ENCODE measurements around the gene ADGRG3. TPM values are rescaled to one million over a fixed set of nuclear protein-coding genes. Genes with fewer than 3 reads are reported as not detected.
A peak's percentile ranks its signal among the peaks of the same experiment; 100 is the strongest.

ADGRG3 gene
- total and polyA plus RNA-seq, 9 of the 15 experiments (the other 6 are each of a cell fraction or from before 2014, with no cell fraction given): 0.09 to 0.52 (median 0.14) TPM; not detected in 3

GRCh38 chr16:57689762-57690558 is 21.9 kb downstream of the ADGRG3 start (continued):
- TF ChIP-seq, protein P1, sequence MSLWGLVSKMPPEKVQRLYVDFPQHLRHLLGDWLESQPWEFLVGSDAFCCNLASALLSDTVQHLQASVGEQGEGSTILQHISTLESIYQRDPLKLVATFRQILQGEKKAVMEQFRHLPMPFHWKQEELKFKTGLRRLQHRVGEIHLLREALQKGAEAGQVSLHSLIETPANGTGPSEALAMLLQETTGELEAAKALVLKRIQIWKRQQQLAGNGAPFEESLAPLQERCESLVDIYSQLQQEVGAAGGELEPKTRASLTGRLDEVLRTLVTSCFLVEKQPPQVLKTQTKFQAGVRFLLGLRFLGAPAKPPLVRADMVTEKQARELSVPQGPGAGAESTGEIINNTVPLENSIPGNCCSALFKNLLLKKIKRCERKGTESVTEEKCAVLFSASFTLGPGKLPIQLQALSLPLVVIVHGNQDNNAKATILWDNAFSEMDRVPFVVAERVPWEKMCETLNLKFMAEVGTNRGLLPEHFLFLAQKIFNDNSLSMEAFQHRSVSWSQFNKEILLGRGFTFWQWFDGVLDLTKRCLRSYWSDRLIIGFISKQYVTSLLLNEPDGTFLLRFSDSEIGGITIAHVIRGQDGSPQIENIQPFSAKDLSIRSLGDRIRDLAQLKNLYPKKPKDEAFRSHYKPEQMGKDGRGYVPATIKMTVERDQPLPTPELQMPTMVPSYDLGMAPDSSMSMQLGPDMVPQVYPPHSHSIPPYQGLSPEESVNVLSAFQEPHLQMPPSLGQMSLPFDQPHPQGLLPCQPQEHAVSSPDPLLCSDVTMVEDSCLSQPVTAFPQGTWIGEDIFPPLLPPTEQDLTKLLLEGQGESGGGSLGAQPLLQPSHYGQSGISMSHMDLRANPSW (CRISPR knock-in tag; IDR thresholded peaks at IDR 0.05): peak; percentile 68
- no peak for TF ChIP-seq ZC3H4 (CRISPR knock-in tag; IDR thresholded peaks at IDR 0.05; ENCODE audit: borderline replicate concordance)
- peak; percentile 98 for TF ChIP-seq PHB2 (IDR thresholded peaks at IDR 0.05; ENCODE audit: low read depth)
- TF ChIP-seq NUFIP1 (IDR thresholded peaks at IDR 0.05; ENCODE audit: partially characterized antibody): peak; percentile 71
- TF ChIP-seq ZNF124 (CRISPR knock-in tag; IDR thresholded peaks at IDR 0.05): no peak
- TF ChIP-seq SMAD3 (CRISPR knock-in tag; conservative IDR thresholded peaks at IDR 0.05): peak; percentile 93
- TF ChIP-seq MEF2D (tag; conservative IDR thresholded peaks at IDR 0.05; ENCODE audit: low read depth): peak; percentile 90
- TF ChIP-seq MTF1 (CRISPR knock-in tag; IDR thresholded peaks at IDR 0.05; ENCODE audit: borderline replicate concordance): no peak
- TF ChIP-seq SRSF3 (IDR thresholded peaks at IDR 0.05; ENCODE audit: insufficient read depth, low read length): no peak
- TF ChIP-seq RFX7 (CRISPR knock-in tag; IDR thresholded peaks at IDR 0.05): no peak
- TF ChIP-seq GATA2 (CRISPR knock-in tag; IDR thresholded peaks at IDR 0.05): peak; percentile 100
- TF ChIP-seq POLR3A (IDR thresholded peaks at IDR 0.05; ENCODE audit: borderline replicate concordance, extremely low read depth, insufficient read depth, insufficient read length): no peak
- no peak for TF ChIP-seq ASH1L (IDR thresholded peaks at IDR 0.05; ENCODE audit: borderline replicate concordance, low read depth, partially characterized antibody)
- no peak for TF ChIP-seq ZNF23 (CRISPR knock-in tag; IDR thresholded peaks at IDR 0.05)
- peak; percentile 84 for TF ChIP-seq MEF2A (IDR thresholded peaks at IDR 0.05; ENCODE audit: control insufficient read depth, low read depth, low read length)
- TF ChIP-seq, protein P2, sequence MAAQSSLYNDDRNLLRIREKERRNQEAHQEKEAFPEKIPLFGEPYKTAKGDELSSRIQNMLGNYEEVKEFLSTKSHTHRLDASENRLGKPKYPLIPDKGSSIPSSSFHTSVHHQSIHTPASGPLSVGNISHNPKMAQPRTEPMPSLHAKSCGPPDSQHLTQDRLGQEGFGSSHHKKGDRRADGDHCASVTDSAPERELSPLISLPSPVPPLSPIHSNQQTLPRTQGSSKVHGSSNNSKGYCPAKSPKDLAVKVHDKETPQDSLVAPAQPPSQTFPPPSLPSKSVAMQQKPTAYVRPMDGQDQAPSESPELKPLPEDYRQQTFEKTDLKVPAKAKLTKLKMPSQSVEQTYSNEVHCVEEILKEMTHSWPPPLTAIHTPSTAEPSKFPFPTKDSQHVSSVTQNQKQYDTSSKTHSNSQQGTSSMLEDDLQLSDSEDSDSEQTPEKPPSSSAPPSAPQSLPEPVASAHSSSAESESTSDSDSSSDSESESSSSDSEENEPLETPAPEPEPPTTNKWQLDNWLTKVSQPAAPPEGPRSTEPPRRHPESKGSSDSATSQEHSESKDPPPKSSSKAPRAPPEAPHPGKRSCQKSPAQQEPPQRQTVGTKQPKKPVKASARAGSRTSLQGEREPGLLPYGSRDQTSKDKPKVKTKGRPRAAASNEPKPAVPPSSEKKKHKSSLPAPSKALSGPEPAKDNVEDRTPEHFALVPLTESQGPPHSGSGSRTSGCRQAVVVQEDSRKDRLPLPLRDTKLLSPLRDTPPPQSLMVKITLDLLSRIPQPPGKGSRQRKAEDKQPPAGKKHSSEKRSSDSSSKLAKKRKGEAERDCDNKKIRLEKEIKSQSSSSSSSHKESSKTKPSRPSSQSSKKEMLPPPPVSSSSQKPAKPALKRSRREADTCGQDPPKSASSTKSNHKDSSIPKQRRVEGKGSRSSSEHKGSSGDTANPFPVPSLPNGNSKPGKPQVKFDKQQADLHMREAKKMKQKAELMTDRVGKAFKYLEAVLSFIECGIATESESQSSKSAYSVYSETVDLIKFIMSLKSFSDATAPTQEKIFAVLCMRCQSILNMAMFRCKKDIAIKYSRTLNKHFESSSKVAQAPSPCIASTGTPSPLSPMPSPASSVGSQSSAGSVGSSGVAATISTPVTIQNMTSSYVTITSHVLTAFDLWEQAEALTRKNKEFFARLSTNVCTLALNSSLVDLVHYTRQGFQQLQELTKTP (IDR thresholded peaks at IDR 0.05; ENCODE audit: low read depth in 1 of 2, partially characterized antibody in 2 of 2): peak; percentile 79 to 98
